LNCaP clone FGC (cell line): ENCODE data around the gene PACC1.

Source experiments
- DNase-seq: peaks from one replicate; pipeline ENCODE4 v3.0.0-alpha.2; 2011; ENCODE audit warnings: low read depth
- H3K4me3 ChIP-seq: 2 replicates; pipeline ENCODE4 v1.5.1; 2011; ENCODE audit warnings: mild to moderate bottlenecking, low read depth, low read length, control low read depth
- CTCF ChIP-seq: IDR thresholded peaks from 2 replicates; pipeline ENCODE4 v1.5.1; 2012; ENCODE audit warnings: mild to moderate bottlenecking; ENCODE audit not compliant: control insufficient read depth, insufficient read depth; ENCODE audit errors: extremely low read depth

The PACC1 gene

GRCh38 chr1:212451416-212452322 lies 37.0 kb upstream of the PACC1 start:
- TF ChIP-seq CTCF, result no peak
- DNase-seq, result no peak
- H3K4me3 ChIP-seq, result no peak overlapping the region

GRCh38 chr1:212450331-212450881 lies 35.7 kb upstream of the PACC1 start:
- no peak for TF ChIP-seq CTCF
- no peak for DNase-seq

GRCh38 chr1:212447478-212447877 lies 32.8 kb upstream of the PACC1 start:
- H3K4me3 ChIP-seq, result no peak overlapping the region
- TF ChIP-seq CTCF, result no peak
- no peak for DNase-seq

More at GRCh38 chr1:212450331-212450881, 35.7 kb upstream of the PACC1 start:
- H3K4me3 ChIP-seq, result no peak overlapping the region

DNA sequence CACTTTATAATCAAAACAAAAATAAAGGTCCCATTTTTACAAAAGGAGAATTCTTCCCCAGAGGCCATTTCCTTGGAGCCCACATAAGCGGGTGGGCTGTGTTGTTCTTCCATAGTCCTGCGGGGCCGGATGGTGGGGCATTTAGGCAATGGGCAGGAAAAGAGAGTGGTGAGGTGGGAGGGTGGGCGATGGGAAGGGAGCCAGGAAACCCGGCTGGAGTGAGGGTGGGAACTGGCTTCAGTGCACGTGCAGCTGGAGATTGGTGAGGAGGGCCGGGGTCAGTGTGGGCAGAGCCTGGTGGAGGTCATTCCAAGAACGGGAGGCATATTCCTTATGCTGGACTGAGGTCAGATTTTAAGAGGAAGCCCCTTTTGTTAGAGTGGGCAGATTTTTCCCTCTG lies 31.6 kb upstream of the PACC1 start:
- TF ChIP-seq CTCF, result no peak
- H3K4me3 ChIP-seq, result no peak overlapping the region
- DNase-seq, result no peak

DNA sequence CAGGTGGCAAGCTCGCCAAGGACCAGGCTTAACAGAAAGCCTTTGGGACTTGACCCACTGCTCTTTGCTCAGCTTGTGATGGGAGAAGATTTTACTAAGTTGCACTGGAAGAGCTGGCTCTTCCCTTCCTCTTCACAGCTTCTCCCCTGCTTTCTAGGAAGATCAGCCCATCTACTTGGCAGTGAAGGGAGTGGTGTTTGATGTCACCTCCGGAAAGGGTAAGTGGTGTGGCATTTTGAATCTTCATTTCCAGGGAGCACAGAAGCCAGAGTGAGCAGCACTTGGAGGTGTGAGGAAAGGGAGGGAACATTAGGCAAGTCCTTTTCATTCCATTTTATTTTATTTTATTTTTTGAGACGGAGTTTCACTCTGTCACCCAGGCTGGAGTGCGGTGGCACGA lies 27.7 kb upstream of the PACC1 start:
- no peak for TF ChIP-seq CTCF
- DNase-seq, result no peak
- no peak overlapping the region for H3K4me3 ChIP-seq

- no peak overlapping the region for H3K4me3 ChIP-seq
- DNase-seq, result no peak
- TF ChIP-seq CTCF, result no peak
Measured at GRCh38 chr1:212440419-212440818, 25.7 kb upstream of the PACC1 start.

- no peak for TF ChIP-seq CTCF
- no peak overlapping the region for H3K4me3 ChIP-seq
- DNase-seq, result no peak
Measured at GRCh38 chr1:212438831-212439237, 24.1 kb upstream of the PACC1 start.
